Ecto neural progenitor cell (in vitro differentiated cells): ENCODE measurements around the gene PITPNB.

Experiments
- DNase-seq: peaks from one replicate; pipeline ENCODE4 v3.0.0-alpha.2; 2018; ENCODE audit warnings: low spot score

PITPNB gene

GRCh38 chr22:27919942-27920755 lies 1.1 kb upstream of the PITPNB start:
- peak; percentile 75 for DNase-seq

GRCh38 chr22:27918341-27919221 lies 475 bp downstream of the PITPNB start:
- DNase-seq: peak; percentile 80

- no peak for DNase-seq
These were observed 3.1 kb downstream of the PITPNB start for GRCh38 chr22:27915986-27916385.

- no peak for DNase-seq
These were observed 5.8 kb downstream of the PITPNB start for GRCh38 chr22:27913162-27913741.

GRCh38 chr22:27912101-27912500 lies 7.0 kb downstream of the PITPNB start:
- DNase-seq: no peak

GRCh38 chr22:27911330-27911729 lies 7.7 kb downstream of the PITPNB start:
- no peak for DNase-seq

GRCh38 chr22:27906241-27906640 lies 12.8 kb downstream of the PITPNB start:
- DNase-seq: no peak

GRCh38 chr22:27905653-27906052 lies 13.4 kb downstream of the PITPNB start:
- DNase-seq: no peak

GRCh38 chr22:27903805-27904473 lies 15.1 kb downstream of the PITPNB start:
- DNase-seq: no peak

- no peak for DNase-seq
These were observed 18.9 kb downstream of the PITPNB start for GRCh38 chr22:27900153-27900552.

- no peak for DNase-seq
These were observed 22.8 kb downstream of the PITPNB start for GRCh38 chr22:27896245-27896644.

- no peak for DNase-seq
These were observed 23.5 kb downstream of the PITPNB start for GRCh38 chr22:27895600-27895999.

- no peak for DNase-seq
These were observed 26.2 kb downstream of the PITPNB start for GRCh38 chr22:27892811-27893210.

GRCh38 chr22:27892064-27892463 lies 27.0 kb downstream of the PITPNB start:
- no peak for DNase-seq

GRCh38 chr22:27888310-27888709 lies 30.7 kb downstream of the PITPNB start:
- no peak for DNase-seq

GRCh38 chr22:27886843-27887151 lies 32.3 kb downstream of the PITPNB start:
- no peak for DNase-seq

- DNase-seq: no peak
These were observed 32.8 kb downstream of the PITPNB start for GRCh38 chr22:27885977-27886842.

- DNase-seq: no peak
These were observed 35.3 kb downstream of the PITPNB start for GRCh38 chr22:27883656-27884350.

- DNase-seq: no peak
These were observed 36.4 kb downstream of the PITPNB start for GRCh38 chr22:27882507-27883290.

GRCh38 chr22:27881421-27881820 lies 37.6 kb downstream of the PITPNB start:
- DNase-seq: no peak
